GM10266 (cell line): ENCODE data around the gene DYRK3.
"Not testable (repeated sequence)": the region's sequence is repeated elsewhere in the genome, so short reads cannot be mapped to it uniquely, and the experiment has no call there.

ENCODE experiments used
- DNase-seq: peaks from one replicate; pipeline ENCODE4 v3.0.0; 2012; ENCODE audit errors: extremely low spot score
- TF ChIP-seq, protein P1 (sequence below): IDR thresholded peaks from 2 replicates; pipeline ENCODE4 v1.5.1; 2012; ENCODE audit warnings: mild to moderate bottlenecking, low read depth; ENCODE audit not compliant: control insufficient read depth, insufficient read depth; ENCODE audit errors: missing control alignments

The DYRK3 gene

DNA sequence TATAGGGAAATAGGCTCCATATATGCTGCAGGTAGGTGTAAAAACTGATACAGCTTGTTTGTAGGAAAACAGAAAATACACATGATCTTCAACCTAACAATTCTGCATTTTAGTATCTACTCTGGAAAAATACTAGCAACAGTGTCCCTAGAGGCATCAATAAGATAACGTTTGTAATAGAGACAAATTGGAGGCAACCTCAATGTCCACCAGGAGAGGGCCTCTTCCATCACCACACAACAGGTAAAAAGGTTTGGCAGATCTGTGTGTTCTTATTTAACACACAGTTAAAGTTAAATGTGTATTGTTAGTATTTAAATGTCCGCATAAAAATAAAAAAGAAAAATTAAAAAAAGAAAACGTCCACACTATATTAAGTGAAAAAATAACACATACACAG lies 28.5 kb upstream of the DYRK3 start:
- DNase-seq = no peak
- TF ChIP-seq, protein P1, sequence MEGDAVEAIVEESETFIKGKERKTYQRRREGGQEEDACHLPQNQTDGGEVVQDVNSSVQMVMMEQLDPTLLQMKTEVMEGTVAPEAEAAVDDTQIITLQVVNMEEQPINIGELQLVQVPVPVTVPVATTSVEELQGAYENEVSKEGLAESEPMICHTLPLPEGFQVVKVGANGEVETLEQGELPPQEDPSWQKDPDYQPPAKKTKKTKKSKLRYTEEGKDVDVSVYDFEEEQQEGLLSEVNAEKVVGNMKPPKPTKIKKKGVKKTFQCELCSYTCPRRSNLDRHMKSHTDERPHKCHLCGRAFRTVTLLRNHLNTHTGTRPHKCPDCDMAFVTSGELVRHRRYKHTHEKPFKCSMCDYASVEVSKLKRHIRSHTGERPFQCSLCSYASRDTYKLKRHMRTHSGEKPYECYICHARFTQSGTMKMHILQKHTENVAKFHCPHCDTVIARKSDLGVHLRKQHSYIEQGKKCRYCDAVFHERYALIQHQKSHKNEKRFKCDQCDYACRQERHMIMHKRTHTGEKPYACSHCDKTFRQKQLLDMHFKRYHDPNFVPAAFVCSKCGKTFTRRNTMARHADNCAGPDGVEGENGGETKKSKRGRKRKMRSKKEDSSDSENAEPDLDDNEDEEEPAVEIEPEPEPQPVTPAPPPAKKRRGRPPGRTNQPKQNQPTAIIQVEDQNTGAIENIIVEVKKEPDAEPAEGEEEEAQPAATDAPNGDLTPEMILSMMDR = no peak

DNA sequence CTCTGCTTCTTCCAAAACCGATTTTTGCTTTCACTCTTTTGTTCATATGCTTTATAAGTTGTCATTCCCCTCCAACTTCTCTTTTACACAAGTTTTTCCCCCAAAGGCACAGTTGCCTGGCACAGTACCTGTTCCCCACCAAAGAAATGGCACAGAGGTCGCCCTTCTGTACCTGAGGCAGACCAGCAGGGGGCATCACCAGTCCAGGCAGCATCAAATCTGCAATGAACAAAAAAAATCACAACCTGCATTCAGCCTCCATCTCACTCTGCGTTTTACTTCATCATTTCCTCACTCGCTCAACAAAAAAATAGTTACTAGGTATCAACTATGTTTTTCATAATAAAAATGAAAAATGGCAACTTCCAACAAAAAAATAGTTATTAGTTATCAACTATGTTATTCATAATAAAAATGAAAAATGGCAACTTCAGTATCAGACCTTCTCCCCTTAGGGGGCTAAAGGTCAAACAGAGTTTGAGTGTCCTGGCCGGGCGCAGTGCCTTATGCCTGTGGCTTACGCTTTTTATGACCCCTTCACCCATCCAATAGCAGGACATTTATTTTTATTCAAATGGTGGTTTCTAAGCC lies 27.1 kb upstream of the DYRK3 start:
- TF ChIP-seq, protein P1 = peak; percentile 79
- peak; percentile 51 for DNase-seq

DNA sequence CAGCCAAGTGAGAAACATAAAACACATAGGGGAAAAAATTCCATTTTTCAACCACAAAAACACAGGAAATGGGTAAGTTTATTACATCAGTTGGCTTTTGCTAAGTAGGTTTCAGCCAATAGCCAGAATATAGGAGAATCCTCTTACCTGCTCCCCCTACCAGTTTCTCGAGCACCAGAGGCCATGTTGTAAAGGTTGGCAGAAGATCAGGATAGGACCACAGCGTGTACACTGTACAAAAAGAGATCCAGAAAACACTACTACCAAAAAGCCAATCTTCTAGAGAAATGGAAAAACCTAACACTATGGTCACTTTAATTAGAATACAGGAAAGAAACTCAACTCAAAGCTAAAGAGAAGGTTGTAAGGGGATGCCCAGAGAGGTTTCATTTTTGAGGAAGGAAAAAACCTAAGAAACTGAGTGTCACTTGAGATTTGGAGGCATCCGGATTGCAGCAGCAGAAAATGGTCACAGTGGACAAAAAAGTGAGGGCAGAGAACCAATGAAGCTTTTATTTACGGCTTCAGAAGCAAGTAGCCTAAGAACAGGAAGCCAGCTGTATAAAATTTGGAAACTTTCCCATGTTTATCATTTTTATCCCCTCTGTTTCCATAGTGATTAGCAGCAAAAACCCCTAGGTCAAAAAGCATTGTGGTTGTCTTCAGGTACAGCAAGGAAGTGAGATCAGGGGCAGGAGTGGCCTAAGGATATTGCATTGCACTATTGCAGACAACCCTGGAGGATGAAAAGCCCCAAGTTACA lies 25.9 kb upstream of the DYRK3 start:
- DNase-seq = peak; percentile 58
- TF ChIP-seq, protein P1 = no peak

DNA sequence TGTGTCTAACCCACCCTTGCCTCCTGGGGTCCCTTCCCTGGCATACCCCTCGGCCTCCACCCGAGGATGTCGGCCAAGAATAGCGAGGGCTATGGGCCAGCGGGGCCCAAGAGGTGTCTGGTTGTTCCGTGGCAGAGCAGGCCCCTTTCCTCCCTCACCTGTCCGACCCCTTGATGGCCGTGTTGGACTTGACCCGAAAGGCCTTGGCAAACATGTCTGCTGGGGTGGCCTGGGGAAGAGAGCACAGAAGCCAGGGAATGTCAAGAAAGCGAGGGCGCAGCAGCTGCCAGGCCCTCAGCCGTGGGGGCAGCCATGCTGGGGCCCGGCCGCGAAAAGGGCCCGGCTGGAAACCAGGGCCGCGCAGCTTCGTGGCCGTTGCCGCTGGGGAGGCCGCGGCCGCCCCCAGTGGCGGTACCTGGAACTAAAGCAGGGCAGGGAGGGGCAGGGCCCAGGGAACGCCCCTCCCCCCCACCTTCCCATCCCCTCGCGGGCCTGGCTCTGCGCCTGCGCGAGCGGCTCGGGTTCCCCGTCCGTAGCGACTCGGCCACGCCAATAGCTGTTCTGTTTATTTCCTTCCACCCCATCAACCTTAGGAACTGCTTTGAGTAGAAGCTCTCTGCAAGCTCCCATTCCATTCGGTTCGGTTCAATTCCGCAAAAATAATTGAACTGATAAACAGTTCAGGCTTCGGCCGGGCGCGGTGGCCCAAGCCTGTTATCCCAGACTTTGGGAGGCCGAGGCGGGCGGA lies 23.0 kb upstream of the DYRK3 start, which contains the start of gene EIF2D:
TSS of gene EIF2D (minus strand) at position 337 of the 748 bp plus-strand sequence. CDS start at position 214, 123 bp downstream.
- TF ChIP-seq, protein P1 = peak; percentile 98
- DNase-seq = peak; percentile 98

DNA sequence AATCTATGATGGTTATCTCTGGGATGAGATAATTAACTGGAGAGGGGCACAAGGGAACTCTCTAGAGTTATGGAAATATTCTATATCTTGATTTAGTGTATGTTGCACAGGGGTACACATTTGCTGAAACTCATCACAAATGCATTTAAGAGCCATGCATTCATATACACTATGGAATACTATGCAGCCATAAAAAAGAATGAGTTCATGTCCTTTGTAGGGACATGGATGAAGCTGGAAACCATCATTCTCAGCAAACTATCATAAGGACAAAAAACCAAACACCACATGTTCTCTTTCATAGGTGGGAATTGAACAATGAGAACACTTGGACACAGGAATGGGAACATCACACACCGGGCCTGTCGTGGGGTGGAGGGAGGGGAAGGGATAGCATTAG lies 8.9 kb upstream of the DYRK3 start:
- DNase-seq = not testable (repeated sequence)

DNA sequence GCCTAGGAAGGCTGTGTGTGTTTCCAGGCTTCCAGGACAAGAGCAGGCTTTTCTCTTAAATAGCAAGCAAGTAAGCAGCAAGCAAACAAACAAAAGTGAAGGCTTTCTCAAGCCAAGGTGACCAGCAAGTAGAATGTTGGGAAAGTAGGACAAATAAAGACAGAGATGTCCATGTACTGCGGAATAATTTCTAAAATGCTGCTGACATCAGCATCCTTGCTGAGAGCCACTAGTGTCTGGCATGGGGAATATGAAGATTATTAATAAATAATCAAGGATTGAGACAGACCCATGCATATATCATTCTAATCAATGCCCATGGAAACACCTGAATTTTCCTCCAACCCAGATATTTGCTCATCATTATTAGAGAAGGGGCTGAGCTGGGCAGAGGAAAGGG lies 6.4 kb upstream of the DYRK3 start:
- no peak for DNase-seq
- TF ChIP-seq, protein P1 = no peak

DNA sequence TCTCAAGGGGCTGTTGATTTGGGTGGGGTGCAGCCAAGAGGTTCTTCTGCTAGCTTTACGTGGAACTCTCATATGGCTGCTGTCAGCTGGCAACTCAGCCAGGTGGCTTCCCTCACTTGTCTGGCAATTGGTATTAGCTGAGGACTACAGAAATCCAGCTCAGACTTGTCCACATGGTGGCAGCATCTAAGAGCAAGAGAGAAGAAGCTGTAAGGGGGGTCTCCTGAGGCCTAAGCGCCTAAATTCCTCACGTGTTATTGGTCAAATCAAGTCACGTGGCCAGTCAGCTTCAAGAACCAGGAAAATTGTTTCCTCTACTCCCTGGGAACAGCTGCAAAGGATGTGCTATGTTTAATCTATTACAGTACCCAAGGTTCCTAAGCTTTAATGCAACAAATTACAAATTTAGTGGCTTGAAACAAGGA lies 4.2 kb upstream of the DYRK3 start:
- TF ChIP-seq, protein P1 = peak; percentile 59
- DNase-seq = peak; percentile 75
